GM23338 (cell line): Measurements from ENCODE around the gene PLOD2. TPM values are rescaled to one million over a fixed set of nuclear protein-coding genes. Genes with fewer than 3 reads are reported as not detected.

Experiments used
- ATAC-seq: fragments of 200-7000 bp; cut with Tn5 transposase; 3 replicates; pipeline ENCODE4 v1.9.1; 2020
- DNase-seq: peaks from one replicate; pipeline ENCODE4 v3.0.0-alpha.2; 2015; ENCODE audit warnings: low spot score
- H2AFZ ChIP-seq: fragments of 200-600 bp; sonication (generic); 2 replicates; pipeline ENCODE4 v1.8.0; 2016; ENCODE audit warnings: antibody characterized with exemption, mild to moderate bottlenecking, moderate library complexity
- H3F3A ChIP-seq: fragments of 200-600 bp; sonication (generic); replicated peaks from 2 replicates; pipeline ENCODE4 v1.8.0; 2017; ENCODE audit warnings: antibody characterized with exemption, mixed run types, low read depth
- H3K27ac ChIP-seq: fragments of 200-600 bp; sonication (generic); 2 replicates; pipeline ENCODE4 v1.6.1; 2016; ENCODE audit warnings: low read depth
- H3K27me3 ChIP-seq: fragments of 200-600 bp; sonication (generic); 2 replicates; pipeline ENCODE4 v1.8.0; 2016; ENCODE audit warnings: mild to moderate bottlenecking, mixed run types, moderate library complexity; ENCODE audit not compliant: insufficient read depth
- H3K36me3 ChIP-seq: fragments of 200-600 bp; sonication (generic); 2 replicates; pipeline ENCODE4 v1.8.0; 2016; ENCODE audit warnings: mild to moderate bottlenecking; ENCODE audit not compliant: insufficient read depth
- H3K4me1 ChIP-seq: fragments of 200-600 bp; sonication (generic); 2 replicates; pipeline ENCODE4 v1.8.0; 2016; ENCODE audit warnings: mild to moderate bottlenecking, moderate library complexity; ENCODE audit not compliant: insufficient read depth
- H3K4me2 ChIP-seq: fragments of 200-600 bp; sonication (generic); 2 replicates; pipeline ENCODE4 v1.7.1; 2017; ENCODE audit warnings: mixed run types
- H3K4me3 ChIP-seq: fragments of 200-600 bp; sonication (generic); 2 replicates; pipeline ENCODE4 v1.6.1; 2016; ENCODE audit warnings: mixed run types
- H3K79me2 ChIP-seq: fragments of 200-600 bp; sonication (generic); replicated peaks from 2 replicates; pipeline ENCODE4 v1.8.0; 2017; ENCODE audit warnings: mild to moderate bottlenecking; ENCODE audit not compliant: insufficient read depth
- H3K9me2 ChIP-seq: fragments of 200-600 bp; sonication (generic); 2 replicates; pipeline ENCODE4 v1.8.0; 2017; ENCODE audit not compliant: insufficient read depth
- H4K20me1 ChIP-seq: fragments of 200-600 bp; sonication (generic); replicated peaks from 2 replicates; pipeline ENCODE4 v1.8.0; 2017; ENCODE audit warnings: mild to moderate bottlenecking; ENCODE audit not compliant: insufficient read depth
- H3K27ac Mint-ChIP-seq: 2 replicates; pipeline ENCODE4 v1.8.0; 2020; ENCODE audit warnings: inconsistent platforms, mild to moderate bottlenecking, moderate library complexity, mixed read lengths
- H3K27me3 Mint-ChIP-seq: 3 replicates; pipeline ENCODE4 v1.8.0; 2022; ENCODE audit warnings: low read depth, mild to moderate bottlenecking, moderate library complexity, mixed read lengths, inconsistent platforms; ENCODE audit not compliant: insufficient read depth, poor library complexity
- H3K36me3 Mint-ChIP-seq: 3 replicates; pipeline ENCODE4 v1.8.0; 2021; ENCODE audit warnings: low read depth, mild to moderate bottlenecking, inconsistent platforms, moderate library complexity, mixed read lengths
- H3K4me1 Mint-ChIP-seq: 3 replicates; pipeline ENCODE4 v1.8.0; 2020; ENCODE audit warnings: mild to moderate bottlenecking, inconsistent platforms, mixed read lengths
- H3K4me3 Mint-ChIP-seq: 3 replicates; pipeline ENCODE4 v1.8.0; 2021; ENCODE audit warnings: moderate library complexity, mild to moderate bottlenecking, inconsistent platforms, mixed read lengths
- H3K9me3 Mint-ChIP-seq: 3 replicates; pipeline ENCODE4 v1.8.0; 2020; ENCODE audit warnings: moderate library complexity, mild to moderate bottlenecking, inconsistent platforms, mixed read lengths
- CREB1 ChIP-seq: fragments of 250-450 bp; sonication (Bioruptor Pico); IDR thresholded peaks from 2 replicates; pipeline ENCODE4 v1.5.0; 2020; ENCODE audit warnings: low read depth, mild to moderate bottlenecking, moderate library complexity
- ETS1 ChIP-seq: IDR thresholded peaks from 2 replicates; pipeline ENCODE4 v1.6.1; 2016; ENCODE audit warnings: antibody characterized with exemption
- EZH2 ChIP-seq: fragments of 200-600 bp; sonication (generic); IDR thresholded peaks from one replicate; pipeline ENCODE4 v1.8.0; 2017; ENCODE audit warnings: antibody characterized with exemption, mild to moderate bottlenecking, low read depth; ENCODE audit not compliant: unreplicated experiment
- EZH2phosphoT487 ChIP-seq: fragments of 200-600 bp; sonication (generic); IDR thresholded peaks from one replicate; pipeline ENCODE4 v1.8.1; 2018; ENCODE audit warnings: antibody characterized with exemption; ENCODE audit not compliant: unreplicated experiment
- STAT1 ChIP-seq: IDR thresholded peaks from one replicate; pipeline ENCODE4 v1.6.1; 2016; ENCODE audit warnings: antibody characterized with exemption; ENCODE audit not compliant: unreplicated experiment
- ZNF114 ChIP-seq: fragments of 250-450 bp; sonication (Bioruptor Pico); IDR thresholded peaks from 2 replicates; pipeline ENCODE4 v1.5.0; 2020; ENCODE audit warnings: mild to moderate bottlenecking, moderate library complexity
- ZNF462 ChIP-seq: fragments of 250-450 bp; sonication (Bioruptor Pico); IDR thresholded peaks from 2 replicates; pipeline ENCODE4 v1.5.0; 2020; ENCODE audit warnings: mild to moderate bottlenecking, moderate library complexity
- polyA plus RNA-seq: library from polyadenylated mRNA; unstranded; fragments of >200 nt; fragmentation: Nextera tagmentation; extraction: Ambion mirVana; gene quantifications from 2 replicates; pipeline ENCODE4 v1.2.1, GENCODE V29; 2016
- total RNA-seq: library from RNA; depleted of rRNA; stranded (reverse); fragments of >200 nt; shearing (Covaris generic); gene quantifications from 2 replicates; pipeline ENCODE4 v1.2.3, GENCODE V29; 2014

The PLOD2 gene
- total and polyA plus RNA-seq, 2 experiments from 2014 or later = 26.7 to 30.5 TPM

- no peak overlapping the region for H3K4me2 ChIP-seq
- no peaks in the 10 kb centered on the region for H3K27me3 ChIP-seq
- no peak for ATAC-seq
These were observed 110.3 kb downstream of the PLOD2 start for GRCh38 chr3:146050691-146051090.

GRCh38 chr3:146047485-146047884 lies 113.5 kb downstream of the PLOD2 start:
- H3F3A ChIP-seq = no peaks in the 10 kb centered on the region
- Mint-ChIP-seq H3K27me3 (no peaks in the 10 kb centered on the region), H3K4me3 (no peak overlapping the region), H3K9me3 (peaks cover 3% of the 10 kb centered on the region; the same call in 1 of the 3 replicates), H3K36me3 (peaks cover 3% of the 10 kb centered on the region; the same call in 1 of the 3 replicates), H3K4me1 (peaks cover 5% of the 10 kb centered on the region; the same call in 1 of the 3 replicates), H3K27ac (no peak overlapping the region)
- no peak overlapping the region for H3K27ac ChIP-seq
- H3K79me2 ChIP-seq = no peaks in the 10 kb centered on the region
- DNase-seq (no peak), ATAC-seq (no peak)
- no peaks in the 10 kb centered on the region for H3K36me3 ChIP-seq
- no peaks in the 10 kb centered on the region for H3K4me1 ChIP-seq
- no peak for TF ChIP-seq ETS1
- TF ChIP-seq ZNF114 = no peak
- no peak for TF ChIP-seq STAT1
- no peak for TF ChIP-seq EZH2
- H3K27me3 ChIP-seq = no peaks in the 10 kb centered on the region
- no peak overlapping the region for H3K4me2 ChIP-seq
- 0 out of 2 replicates have a peak, but pooled peaks cover 8% of the 10 kb centered on the region for H3K9me2 ChIP-seq
- no peak overlapping the region for H3K4me3 ChIP-seq
- no peaks in the 10 kb centered on the region for H4K20me1 ChIP-seq
- H2AFZ ChIP-seq = no peak overlapping the region

More at GRCh38 chr3:146050691-146051090, 110.3 kb downstream of the PLOD2 start:
- no peak overlapping the region for H3K4me3 Mint-ChIP-seq
- H3K79me2 ChIP-seq = no peaks in the 10 kb centered on the region
- H3K4me3 ChIP-seq = no peak overlapping the region
- H2AFZ ChIP-seq = no peak overlapping the region
- H4K20me1 ChIP-seq = no peaks in the 10 kb centered on the region
- no peak overlapping the region for H3K27ac Mint-ChIP-seq
- H3K27me3 Mint-ChIP-seq = peaks cover 2% of the 10 kb centered on the region
- TF ChIP-seq STAT1 = no peak
- no peak for TF ChIP-seq EZH2phosphoT487
- no peak for DNase-seq
- H3K4me1 Mint-ChIP-seq = peaks cover 5% of the 10 kb centered on the region; the same call in 1 of the 3 replicates
- H3K9me3 Mint-ChIP-seq = no peaks in the 10 kb centered on the region; the same call in 2 of the 3 replicates
- H3K9me2 ChIP-seq = no peaks in the 10 kb centered on the region
- no peaks in the 10 kb centered on the region for H3K4me1 ChIP-seq
- H3K36me3 ChIP-seq = no peaks in the 10 kb centered on the region
- H3K27ac ChIP-seq = no peak overlapping the region
- no peaks in the 10 kb centered on the region for H3F3A ChIP-seq
- H3K36me3 Mint-ChIP-seq = no peaks in the 10 kb centered on the region

- H3K4me3 Mint-ChIP-seq = no peak overlapping the region
- Histone ChIP-seq H3K9me2 (peaks cover 13% of the 10 kb centered on the region; the same call in 1 of the 2 replicates), H3K4me1 (no peaks in the 10 kb centered on the region), H3K4me2 (no peak overlapping the region), H2AFZ (no peak overlapping the region), H4K20me1 (no peaks in the 10 kb centered on the region), H3K27me3 (no peaks in the 10 kb centered on the region), H3K79me2 (no peaks in the 10 kb centered on the region), H3K4me3 (no peak overlapping the region), H3K36me3 (no peaks in the 10 kb centered on the region), H3K27ac (no peak overlapping the region), H3F3A (no peaks in the 10 kb centered on the region)
- DNase-seq (no peak), ATAC-seq (no peak)
- H3K36me3 Mint-ChIP-seq = peaks cover 3% of the 10 kb centered on the region; the same call in 1 of the 3 replicates
- H3K4me1 Mint-ChIP-seq = no peaks in the 10 kb centered on the region
- H3K27me3 Mint-ChIP-seq = no peaks in the 10 kb centered on the region
- H3K9me3 Mint-ChIP-seq = peaks cover 3% of the 10 kb centered on the region; the same call in 1 of the 3 replicates
- no peak overlapping the region for H3K27ac Mint-ChIP-seq
- TF ChIP-seq ZNF114 = no peak
- TF ChIP-seq CREB1 = no peak
- no peak for TF ChIP-seq ZNF462 (CRISPR knock-in tag)
- TF ChIP-seq EZH2phosphoT487 = no peak
These were observed 116.9 kb downstream of the PLOD2 start for GRCh38 chr3:146044046-146044445.
